Keratinocyte (primary cell): ENCODE results near the gene OR2AT4.

Experiments
- EZH2 ChIP-seq: IDR thresholded peaks from one replicate; pipeline ENCODE4 v1.6.1; 2012; ENCODE audit warnings: inconsistent platforms, mild to moderate bottlenecking, low read length, moderate library complexity
- TF ChIP-seq, protein P1 (sequence below), 3 experiments: IDR thresholded peaks in 1 of 3; conservative IDR thresholded peaks in 1 of 3; optimal IDR thresholded peaks in 1 of 3; 2 replicates in 2 of 3; 3 replicates in 1 of 3; pipeline versions ENCODE3 to v1.5.1; 2011; ENCODE audit warnings: low read length in 3 of 3, mild to moderate bottlenecking in 3 of 3, moderate library complexity in 2 of 3, control low read depth in 1 of 3, inconsistent platforms in 1 of 3; ENCODE audit not compliant: insufficient read depth in 2 of 3; ENCODE audit errors: extremely low read depth in 1 of 3

DNA sequence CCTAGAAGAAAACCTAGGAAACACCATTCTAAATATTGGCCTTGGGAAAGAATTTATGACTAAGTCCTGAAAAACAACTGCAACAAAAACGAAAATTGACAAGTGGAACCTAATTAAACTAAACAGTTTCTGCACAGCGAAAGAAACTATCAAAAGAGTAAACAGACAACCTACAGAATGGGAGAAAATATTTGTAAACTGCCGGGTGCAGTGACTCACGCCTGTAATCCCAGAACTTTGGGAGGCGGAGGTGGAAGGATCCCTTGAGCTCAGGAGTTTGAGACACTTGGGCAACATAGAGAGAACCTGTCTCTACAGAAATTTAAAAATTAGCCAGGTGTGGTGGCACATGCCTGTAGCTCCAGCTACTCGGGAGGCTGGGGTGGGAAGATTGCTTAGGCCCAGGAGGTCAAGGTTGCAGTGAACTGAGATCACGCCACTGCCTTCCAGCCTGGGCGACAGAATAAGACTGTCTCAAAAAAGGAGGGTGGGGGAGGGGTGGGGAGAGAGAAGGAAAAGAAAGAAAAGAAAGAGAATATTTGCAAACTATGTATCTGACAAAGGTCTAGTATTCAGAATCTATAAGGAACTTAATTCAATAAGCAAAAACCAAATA lies 14.0 kb downstream of the OR2AT4 start:
- TF ChIP-seq, protein P1, sequence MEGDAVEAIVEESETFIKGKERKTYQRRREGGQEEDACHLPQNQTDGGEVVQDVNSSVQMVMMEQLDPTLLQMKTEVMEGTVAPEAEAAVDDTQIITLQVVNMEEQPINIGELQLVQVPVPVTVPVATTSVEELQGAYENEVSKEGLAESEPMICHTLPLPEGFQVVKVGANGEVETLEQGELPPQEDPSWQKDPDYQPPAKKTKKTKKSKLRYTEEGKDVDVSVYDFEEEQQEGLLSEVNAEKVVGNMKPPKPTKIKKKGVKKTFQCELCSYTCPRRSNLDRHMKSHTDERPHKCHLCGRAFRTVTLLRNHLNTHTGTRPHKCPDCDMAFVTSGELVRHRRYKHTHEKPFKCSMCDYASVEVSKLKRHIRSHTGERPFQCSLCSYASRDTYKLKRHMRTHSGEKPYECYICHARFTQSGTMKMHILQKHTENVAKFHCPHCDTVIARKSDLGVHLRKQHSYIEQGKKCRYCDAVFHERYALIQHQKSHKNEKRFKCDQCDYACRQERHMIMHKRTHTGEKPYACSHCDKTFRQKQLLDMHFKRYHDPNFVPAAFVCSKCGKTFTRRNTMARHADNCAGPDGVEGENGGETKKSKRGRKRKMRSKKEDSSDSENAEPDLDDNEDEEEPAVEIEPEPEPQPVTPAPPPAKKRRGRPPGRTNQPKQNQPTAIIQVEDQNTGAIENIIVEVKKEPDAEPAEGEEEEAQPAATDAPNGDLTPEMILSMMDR (optimal IDR thresholded peaks at IDR 0.05 in 1 of 3, IDR thresholded peaks at IDR 0.05 in 1 of 3, conservative IDR thresholded peaks at IDR 0.05 in 1 of 3; ENCODE audit: extremely low read depth in 1 of 3, insufficient read depth in 2 of 3, low read length in 3 of 3) = no peak
- TF ChIP-seq EZH2 = no peak
